K562 (cell line): ENCODE measurements around the gene NMRAL1. TPM values are rescaled to one million over a fixed set of nuclear protein-coding genes. Genes with fewer than 3 reads are reported as not detected.

Experiments used
- ATAC-seq: fragments of 200-7000 bp; cut with Tn5 transposase; 3 replicates; pipeline ENCODE4 v1.9.1; 2020; ENCODE audit warnings: moderate library complexity
- BruUV-seq: library from RNA; stranded (reverse); fragments of 400-500 nt; replicated peaks from 2 replicates; lab custom pipeline; 2021; lab: Mats Ljungman, UMichigan
- CTCF ChIA-PET: fragments of 300-600 bp; formaldehyde crosslinking; extraction: SDS; loops from one replicate; lab custom pipeline; 2021; ENCODE audit warnings: low intra/inter-chr PET ratio; lab: Yijun Ruan, JAX
- POLR2A ChIA-PET: fragments of 300-600, 350-650 bp; sonication (Branson Sonifier 250); formaldehyde crosslinking; extraction: SDS; loops from one replicate; lab custom pipeline; 2021; ENCODE audit warnings: antibody characterized with exemption, inconsistent platforms; lab: Yijun Ruan, JAX
- DNase-seq, 4 experiments: peaks; one replicate each; pipeline versions ENCODE4 v3.0.0 to v3.0.0-alpha.2; 2011 to 2018; ENCODE audit warnings: low spot score in 3 of 4, mixed read lengths in 3 of 4; ENCODE audit errors: extremely low read depth in 1 of 4
- FAIRE-seq: peaks from 2 replicates; lab custom pipeline; 2011; peaks lifted over from hg19 to GRCh38; lab: Jason Lieb, UNC
- H2AFZ ChIP-seq: 2 replicates; pipeline ENCODE4 v1.6.0; 2011; ENCODE audit warnings: low read depth, low read length, control low read depth, inconsistent platforms
- H3K27ac ChIP-seq: fragments of 200-600 bp; 3 replicates; pipeline ENCODE4 v1.8.0; 2011; ENCODE audit warnings: low read depth, mild to moderate bottlenecking, control low read depth, inconsistent platforms, low read length, moderate library complexity, mixed read lengths; ENCODE audit errors: extremely low read depth
- H3K27me3 ChIP-seq, 2 experiments: fragments of 300-600 bp in 1 of 2; 2 replicates in 1 of 2; 3 replicates in 1 of 2; pipeline versions ENCODE4 v1.6.0 to v1.8.0; 2011; ENCODE audit warnings: inconsistent platforms in 2 of 2, low read length in 2 of 2, mild to moderate bottlenecking in 1 of 2, mixed read lengths in 1 of 2, moderate library complexity in 1 of 2; ENCODE audit not compliant: control insufficient read depth in 2 of 2, insufficient read depth in 2 of 2
- H3K36me3 ChIP-seq: fragments of 300-600 bp; 3 replicates; pipeline ENCODE4 v1.8.0; 2011; ENCODE audit warnings: mild to moderate bottlenecking, low read length, inconsistent platforms; ENCODE audit not compliant: control insufficient read depth, insufficient read depth
- H3K4me1 ChIP-seq, 2 experiments: fragments of 200-600 bp in 1 of 2; replicated peaks in 1 of 2; 2 replicates in 1 of 2; 3 replicates in 1 of 2; pipeline versions ENCODE4 v1.5.1 to v1.8.0; 2011; ENCODE audit warnings: inconsistent platforms in 2 of 2, low read length in 2 of 2, mild to moderate bottlenecking in 1 of 2, mixed read lengths in 1 of 2, moderate library complexity in 1 of 2; ENCODE audit not compliant: control insufficient read depth in 2 of 2, insufficient read depth in 2 of 2
- H3K4me2 ChIP-seq: 2 replicates; pipeline ENCODE4 v1.6.1; 2011; ENCODE audit warnings: low read length, control low read depth, inconsistent platforms, mixed read lengths; ENCODE audit not compliant: insufficient read depth
- H3K4me3 ChIP-seq: fragments of 200-600 bp; sonication (generic), shearing (Covaris generic); 2 replicates; pipeline ENCODE4 v1.5.1; 2016; ENCODE audit warnings: control low read depth, inconsistent platforms
- H3K79me2 ChIP-seq: fragments of 200-600 bp; 3 replicates; pipeline ENCODE4 v1.8.0; 2011; ENCODE audit warnings: low read length, inconsistent platforms; ENCODE audit not compliant: control insufficient read depth, insufficient read depth
- H3K9ac ChIP-seq, 2 experiments: 2 replicates each; pipeline versions ENCODE4 v1.6.0 to v1.6.1; 2011; ENCODE audit warnings: low read depth in 2 of 2, low read length in 2 of 2, control low read depth in 1 of 2, inconsistent platforms in 1 of 2, mild to moderate bottlenecking in 1 of 2, mixed read lengths in 1 of 2; ENCODE audit not compliant: insufficient read depth in 1 of 2
- H3K9me1 ChIP-seq: one replicate; pipeline ENCODE4 v1.6.0; 2011; ENCODE audit warnings: inconsistent platforms, mild to moderate bottlenecking, low read length, moderate library complexity; ENCODE audit not compliant: control insufficient read depth, insufficient read depth
- H3K9me3 ChIP-seq: replicated peaks from 2 replicates; pipeline ENCODE4 v1.5.1; 2011; ENCODE audit warnings: low read depth, low read length, inconsistent platforms; ENCODE audit not compliant: control insufficient read depth, insufficient read depth
- H4K20me1 ChIP-seq: replicated peaks from 2 replicates; pipeline ENCODE4 v1.6.1; 2011; ENCODE audit warnings: low read length, inconsistent platforms, mixed read lengths; ENCODE audit not compliant: control insufficient read depth, insufficient read depth
- AFF4 ChIP-seq: sonication (generic); formaldehyde crosslinking; IDR thresholded peaks from 2 replicates; pipeline ENCODE4 v1.8.0; 2023; ENCODE audit warnings: mild to moderate bottlenecking, missing genetic modification reagents
- IRF9 ChIP-seq: fragments of 450-650 bp; IDR thresholded peaks from 2 replicates; pipeline ENCODE4 v1.6.1; 2016; ENCODE audit warnings: missing biosample characterization, missing genetic modification characterization
- KLF6 ChIP-seq: fragments of 250-450 bp; sonication (Bioruptor Pico); IDR thresholded peaks from 2 replicates; pipeline ENCODE4 v1.4.0; 2020; ENCODE audit warnings: mild to moderate bottlenecking, moderate library complexity, borderline replicate concordance
- POLR3G ChIP-seq: IDR thresholded peaks from 2 replicates; pipeline ENCODE4 v1.6.1; 2011; ENCODE audit not compliant: insufficient read length, insufficient replicate concordance; ENCODE audit errors: extremely low read depth
- RAD51 ChIP-seq: fragments of 450-650 bp; IDR thresholded peaks from 2 replicates; pipeline ENCODE4 v1.7.1; 2016; ENCODE audit warnings: low read depth, mild to moderate bottlenecking, borderline replicate concordance
- RFX1 ChIP-seq: fragments of 450-650 bp; IDR thresholded peaks from 2 replicates; pipeline ENCODE4 v1.6.1; 2016; ENCODE audit warnings: mild to moderate bottlenecking, moderate library complexity
- ZNF830 ChIP-seq: fragments of 250-450 bp; sonication (Bioruptor Pico); IDR thresholded peaks from 2 replicates; pipeline ENCODE4 v1.5.0; 2021; ENCODE audit warnings: mild to moderate bottlenecking
- ZSCAN32 ChIP-seq: fragments of 450-650 bp; formaldehyde crosslinking; IDR thresholded peaks from 2 replicates; pipeline ENCODE4 v1.4.0; 2020; ENCODE audit warnings: mild to moderate bottlenecking, moderate library complexity
- WGBS: fragments of 100-300 bp; shearing (Covaris generic); methylation state at CpG from one replicate; pipeline ENCODE4 v1.1.6; 2016; ENCODE audit warnings: low coverage, mixed read lengths; ENCODE audit not compliant: insufficient coverage; ENCODE audit errors: missing lambda C conversion rate; 5-methylcytosine and 5-hydroxymethylcytosine counted together
- in situ Hi-C: fragments of 300-500 bp; cut with MboI; formaldehyde crosslinking; loops from 4 replicates; pipeline ENCODE4 v1.15.0; 2018; ENCODE audit warnings: inconsistent platforms, mixed read lengths
- intact Hi-C: fragments of 100-400 bp; cut with micrococcal nuclease; formaldehyde crosslinking; loops from 2 replicates; pipeline ENCODE4 v1.14.2; 2022
- polyA plus RNA-seq, 8 experiments: library from polyadenylated mRNA; depleted of rRNA in 4 of 8; stranded (reverse) in 5 of 8; unstranded in 3 of 8; fragments of >200 nt; fragmentation: Nextera tagmentation in 2 of 8; fragmentation: Illumina TruSeq in 1 of 8; extraction: Ambion mirVana in 2 of 8; extraction: Trizol in 1 of 8; gene quantifications; 2 replicates each; pipeline versions ENCODE4 v1.2.1 to v1.2.3, GENCODE V29; 2011 to 2014; ENCODE audit warnings: inconsistent platforms in 1 of 8, missing spikeins in 1 of 8
- total RNA-seq, 7 experiments: library from RNA; depleted of rRNA in 6 of 7; stranded (reverse); fragments of >200 nt in 6 of 7; fragmentation: Illumina TruSeq in 2 of 7; extraction: Trizol in 2 of 7; gene quantifications; 2 replicates each; pipeline versions ENCODE4 v1.2.1 to v1.2.3, GENCODE V29; 2011 to 2021; ENCODE audit warnings: low replicate concordance in 1 of 7

The NMRAL1 gene
- total and polyA plus RNA-seq, 9 of the 15 experiments (the other 6 are each of a cell fraction or from before 2014, with no cell fraction given) = 6.3 to 116 (median 63.2) TPM

DNA sequence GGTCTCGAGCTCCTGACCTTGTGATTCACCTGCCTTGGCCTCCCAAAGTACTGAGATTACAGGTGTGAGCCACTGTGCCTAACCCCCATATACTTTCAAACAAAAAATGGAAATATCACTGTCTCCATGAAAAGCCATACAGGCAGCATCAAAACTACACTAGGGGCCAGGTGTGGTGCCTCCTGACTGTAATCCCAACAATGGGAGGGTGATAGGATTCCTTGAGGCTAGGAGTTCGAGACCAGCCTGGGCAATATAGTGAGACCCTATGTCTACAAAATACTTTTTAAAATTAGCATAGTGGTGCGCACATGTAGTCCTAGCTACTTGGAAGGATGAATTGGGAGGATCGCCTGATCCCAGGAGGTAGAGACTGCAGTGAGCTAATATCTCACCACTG lies 17.5 kb upstream of the NMRAL1 start:
- Histone ChIP-seq H3K4me1 (peaks cover 0 to 5% of the 10 kb centered on the region in 2 experiments; a peak in 2 of 5 replicates), H3K27me3 (no peaks in the 10 kb centered on the region), H2AFZ (no peak overlapping the region), H3K9ac (no peak overlapping the region), H3K36me3 (peaks cover 49% of the 10 kb centered on the region), H3K9me3 (no peaks in the 10 kb centered on the region), H3K4me2 (no peak overlapping the region), H3K4me3 (no peak overlapping the region), H4K20me1 (0 out of 2 replicates have a peak, but pooled peaks cover 5% of the 10 kb centered on the region), H3K27ac (no peak overlapping the region), H3K79me2 (peaks cover 37% of the 10 kb centered on the region), H3K9me1 (no peaks in the 10 kb centered on the region)
- DNase-seq (no peak), FAIRE-seq (no peak), ATAC-seq (no peak)
- TF ChIP-seq IRF9 (tag) = no peak
- TF ChIP-seq RFX1 = no peak
- TF ChIP-seq ZNF830 (CRISPR knock-in tag) = no peak
- TF ChIP-seq KLF6 (CRISPR knock-in tag) = no peak
- TF ChIP-seq AFF4 = no peak
- TF ChIP-seq RAD51 = no peak
- TF ChIP-seq ZSCAN32 (CRISPR knock-in tag) = no peak
- TF ChIP-seq POLR3G = no peak
- CTCF ChIA-PET = no interaction called here
- in situ Hi-C loops = no loop called here
- intact Hi-C loops = no loop called here
- WGBS = 92% methylated on average over 4 of the region's 4 CpGs
- BruUV-seq = no TSS peak
- POLR2A ChIA-PET = interaction anchor here (1.3 to 3.1 kb wide), 2 partner anchors 8 to 9 kb away, joined by 4 to 12 read pairs; no protein-coding TSS in a partner anchor
